Tibial nerve (tissue), 4 donors: ENCODE measurements around the gene ARPP21. TPM values are rescaled to one million over a fixed set of nuclear protein-coding genes. Genes with fewer than 3 reads are reported as not detected.

Source experiments
- DNase-seq, 2 donors: peaks; one replicate each; pipeline ENCODE4 v3.0.0-alpha.2; 2019; ENCODE audit warnings: low spot score in 2 of 2
- H3K27ac ChIP-seq, 4 donors: fragments of 200-600 bp; sonication (generic) in 3 of 4; one replicate each; pipeline ENCODE4 v1.5.1; 2017 to 2019; ENCODE audit warnings: mild to moderate bottlenecking in 1 of 4
- H3K27me3 ChIP-seq, 2 donors: fragments of 200-600 bp; sonication (generic) in 1 of 2; one replicate each; pipeline versions ENCODE4 v1.5.1 to v1.6.0; 2017 to 2019
- H3K36me3 ChIP-seq, 3 donors: fragments of 200-600 bp; sonication (generic); one replicate each; pipeline ENCODE4 v1.5.1; 2018 to 2019
- H3K4me1 ChIP-seq, 4 donors: fragments of 200-600 bp; sonication (generic) in 3 of 4; one replicate each; pipeline ENCODE4 v1.5.1; 2017 to 2019
- H3K4me3 ChIP-seq, 4 donors: fragments of 200-600 bp; sonication (generic) in 3 of 4; one replicate each; pipeline ENCODE4 v1.5.1; 2017 to 2019; ENCODE audit warnings: mild to moderate bottlenecking in 1 of 4, moderate library complexity in 1 of 4
- H3K9me3 ChIP-seq, 4 donors: fragments of 200-600 bp; sonication (generic) in 3 of 4; one replicate each; pipeline ENCODE4 v1.5.1; 2017 to 2019
- EP300 ChIP-seq, 2 donors: sonication (generic); formaldehyde crosslinking; IDR thresholded peaks; one replicate each; pipeline ENCODE4 v1.6.1; 2017; ENCODE audit warnings: antibody characterized with exemption in 2 of 2, mild to moderate bottlenecking in 1 of 2
- POLR2A ChIP-seq, 2 donors: fragments of 450-650 bp; IDR thresholded peaks; one replicate each; pipeline ENCODE4 v1.6.1; 2017; ENCODE audit warnings: antibody characterized with exemption in 2 of 2, mild to moderate bottlenecking in 2 of 2, moderate library complexity in 2 of 2
- WGBS, 2 donors: methylation state at CpG; one replicate each; pipeline ENCODE4 v1.1.5; 2018; 5-methylcytosine and 5-hydroxymethylcytosine counted together
- total RNA-seq, 4 donors: library from RNA; depleted of rRNA; stranded (reverse); fragments of >200 nt; gene quantifications; one replicate each; pipeline ENCODE4 v1.1.0, GENCODE V29; 2016
- TF ChIP-seq, protein P1 (sequence below), 5 experiments: fragments of 200-600 bp in 3 of 5; fragments of 450-650 bp in 2 of 5; sonication (generic) in 3 of 5; IDR thresholded peaks; one replicate each; pipeline ENCODE4 v1.5.1; 2016 to 2019; ENCODE audit warnings: antibody characterized with exemption in 5 of 5, mild to moderate bottlenecking in 3 of 5, moderate library complexity in 2 of 5

ARPP21 gene
- total RNA-seq, 4 donors from 2014 or later = not detected

DNA sequence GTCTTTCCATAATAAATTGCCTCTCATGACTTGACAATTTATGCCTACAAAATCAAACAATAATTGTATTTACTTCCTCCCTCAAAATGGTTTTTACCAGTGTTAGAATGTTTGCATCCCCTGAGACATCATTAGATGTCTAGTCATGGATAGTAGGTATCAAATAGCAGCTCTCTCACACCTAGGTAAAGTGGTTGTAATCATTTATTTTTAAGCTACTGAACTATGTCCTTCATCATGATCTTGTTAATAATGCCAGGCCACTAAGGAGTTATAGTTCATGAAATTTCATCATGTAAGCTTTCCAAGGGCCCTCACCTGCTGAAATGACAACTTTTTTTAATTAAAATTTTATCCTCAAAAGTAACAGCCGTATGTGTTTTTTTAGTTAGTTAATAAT lies 134.1 kb downstream of the ARPP21 start:
- Histone ChIP-seq H3K36me3 (no peaks in the 10 kb centered on the region), H3K27me3 (no peaks in the 10 kb centered on the region), H3K9me3 (no peaks in the 10 kb centered on the region), H3K27ac (no peak overlapping the region), H3K4me1 (no peaks in the 10 kb centered on the region), H3K4me3 (no peak overlapping the region)
- WGBS, 2 donors = 89 to 92% methylated on average over 1 of the region's 1 CpG
- TF ChIP-seq EP300 (IDR thresholded peaks at IDR 0.05) = no peak
- TF ChIP-seq POLR2A (IDR thresholded peaks at IDR 0.05) = no peak
- TF ChIP-seq, protein P1, sequence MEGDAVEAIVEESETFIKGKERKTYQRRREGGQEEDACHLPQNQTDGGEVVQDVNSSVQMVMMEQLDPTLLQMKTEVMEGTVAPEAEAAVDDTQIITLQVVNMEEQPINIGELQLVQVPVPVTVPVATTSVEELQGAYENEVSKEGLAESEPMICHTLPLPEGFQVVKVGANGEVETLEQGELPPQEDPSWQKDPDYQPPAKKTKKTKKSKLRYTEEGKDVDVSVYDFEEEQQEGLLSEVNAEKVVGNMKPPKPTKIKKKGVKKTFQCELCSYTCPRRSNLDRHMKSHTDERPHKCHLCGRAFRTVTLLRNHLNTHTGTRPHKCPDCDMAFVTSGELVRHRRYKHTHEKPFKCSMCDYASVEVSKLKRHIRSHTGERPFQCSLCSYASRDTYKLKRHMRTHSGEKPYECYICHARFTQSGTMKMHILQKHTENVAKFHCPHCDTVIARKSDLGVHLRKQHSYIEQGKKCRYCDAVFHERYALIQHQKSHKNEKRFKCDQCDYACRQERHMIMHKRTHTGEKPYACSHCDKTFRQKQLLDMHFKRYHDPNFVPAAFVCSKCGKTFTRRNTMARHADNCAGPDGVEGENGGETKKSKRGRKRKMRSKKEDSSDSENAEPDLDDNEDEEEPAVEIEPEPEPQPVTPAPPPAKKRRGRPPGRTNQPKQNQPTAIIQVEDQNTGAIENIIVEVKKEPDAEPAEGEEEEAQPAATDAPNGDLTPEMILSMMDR (IDR thresholded peaks at IDR 0.05) = no peak
- no peak for DNase-seq

DNA sequence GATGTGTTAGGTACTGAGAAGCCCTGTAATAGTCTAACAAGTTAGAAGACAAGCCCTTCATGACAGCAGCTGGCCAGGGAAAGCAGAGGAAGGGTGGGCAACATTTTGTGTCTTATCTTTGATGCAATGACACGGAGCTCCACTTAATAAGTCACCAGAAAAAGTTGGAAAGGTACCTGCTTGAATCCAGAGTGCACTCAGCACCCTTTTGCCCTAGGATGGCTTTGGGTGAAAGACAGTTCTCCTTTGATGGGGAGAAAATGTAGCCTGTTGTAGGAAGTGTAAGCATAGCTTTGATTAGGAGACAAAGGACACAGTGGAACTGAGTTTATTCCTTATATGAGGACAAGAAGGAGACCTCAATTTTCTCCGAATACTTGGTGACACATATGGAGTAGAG lies 137.0 kb downstream of the ARPP21 start:
- H3K27ac ChIP-seq = no peak overlapping the region
- DNase-seq = no peak
- H3K36me3 ChIP-seq = no peaks in the 10 kb centered on the region
- no peak for TF ChIP-seq POLR2A (IDR thresholded peaks at IDR 0.05)
- H3K4me3 ChIP-seq = no peak overlapping the region
- H3K9me3 ChIP-seq = no peaks in the 10 kb centered on the region
- 89 to 94% methylated on average over 2 of the region's 2 CpGs for WGBS, 2 donors
- H3K4me1 ChIP-seq = no peaks in the 10 kb centered on the region
- H3K27me3 ChIP-seq = no peaks in the 10 kb centered on the region

DNA sequence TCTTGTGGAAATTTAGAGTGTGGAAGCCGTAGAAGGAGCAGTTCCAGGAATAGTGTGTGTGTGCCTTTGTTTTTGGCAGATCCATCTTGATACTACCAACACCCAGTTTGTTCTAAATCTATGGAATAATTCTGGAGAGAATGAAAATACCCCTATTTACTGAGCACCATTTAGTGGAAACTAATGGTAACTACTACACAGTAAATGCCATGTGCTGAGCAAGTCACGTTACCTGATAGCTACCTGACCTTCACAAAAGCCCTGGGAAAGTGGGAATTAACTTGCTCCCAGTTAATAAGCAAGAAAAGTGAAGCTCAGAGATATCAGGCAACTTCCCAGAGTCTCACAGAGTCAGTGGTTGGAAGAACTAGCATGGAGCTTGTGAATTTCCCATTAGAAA lies 137.7 kb downstream of the ARPP21 start:
- no peak for DNase-seq
- no peak overlapping the region for H3K4me3 ChIP-seq
- H3K4me1 ChIP-seq = no peaks in the 10 kb centered on the region
- H3K27ac ChIP-seq = no peak overlapping the region
- 85 to 90% methylated on average over 2 of the region's 2 CpGs for WGBS, 2 donors
- no peaks in the 10 kb centered on the region for H3K27me3 ChIP-seq
- no peaks in the 10 kb centered on the region for H3K36me3 ChIP-seq
- H3K9me3 ChIP-seq = no peaks in the 10 kb centered on the region
- TF ChIP-seq POLR2A (IDR thresholded peaks at IDR 0.05) = no peak

DNA sequence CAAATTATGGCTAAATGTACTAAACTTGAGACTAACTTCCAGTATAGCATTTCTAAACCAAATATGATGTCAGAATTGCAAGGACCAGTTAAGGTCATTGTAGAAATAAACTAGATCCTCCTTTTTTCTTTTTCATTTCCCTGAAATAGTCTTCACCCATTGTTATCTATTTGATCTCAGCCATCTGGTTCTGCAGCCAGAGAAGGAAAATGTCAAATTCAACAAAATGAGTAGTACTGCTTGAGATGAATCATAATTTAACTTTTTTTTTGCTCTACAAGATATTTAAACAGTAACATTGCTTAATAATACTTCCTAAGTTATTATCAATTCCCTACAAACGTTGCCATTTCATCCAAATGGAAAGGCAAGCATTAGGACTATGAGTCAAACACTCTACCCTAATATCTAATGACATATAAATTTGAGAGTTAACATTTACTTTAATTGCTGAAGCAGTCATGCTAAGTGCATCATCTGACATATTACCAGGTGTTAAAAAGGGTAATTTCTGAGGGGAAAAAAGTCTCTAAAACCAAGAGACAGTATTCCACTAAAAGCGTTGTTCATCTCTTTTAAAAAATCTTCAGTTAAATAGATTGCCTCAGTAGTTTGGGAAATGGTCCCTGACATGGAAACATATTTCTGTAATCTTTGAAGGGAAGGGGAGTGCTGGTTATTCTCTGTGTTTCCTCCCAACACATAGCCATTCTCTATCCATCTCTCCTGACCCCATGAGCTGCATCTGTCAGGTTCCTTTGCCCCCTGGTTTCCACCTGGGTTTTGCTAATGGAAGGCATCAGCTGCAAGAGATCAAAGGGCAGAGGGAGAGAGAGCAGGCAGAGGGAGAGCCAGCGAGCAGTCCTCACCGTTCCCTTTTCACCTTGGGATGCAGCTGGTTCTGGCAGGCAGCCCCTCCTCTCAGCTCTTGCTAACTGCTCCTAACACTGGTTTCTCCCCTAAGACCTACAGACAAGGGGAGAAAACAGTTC lies 138.5 kb downstream of the ARPP21 start:
- H3K4me1 ChIP-seq = no peaks in the 10 kb centered on the region
- WGBS, 2 donors = 47 to 64% methylated on average over 4 of the region's 4 CpGs
- H3K4me3 ChIP-seq = no peak overlapping the region
- no peak overlapping the region for H3K27ac ChIP-seq
- H3K9me3 ChIP-seq = no peaks in the 10 kb centered on the region
- no peak for DNase-seq
- H3K36me3 ChIP-seq = no peaks in the 10 kb centered on the region
- TF ChIP-seq POLR2A (IDR thresholded peaks at IDR 0.05) (no peak), EP300 (IDR thresholded peaks at IDR 0.05) (no peak)
- TF ChIP-seq, protein P1 (IDR thresholded peaks at IDR 0.05) = no peak
- no peaks in the 10 kb centered on the region for H3K27me3 ChIP-seq

DNA sequence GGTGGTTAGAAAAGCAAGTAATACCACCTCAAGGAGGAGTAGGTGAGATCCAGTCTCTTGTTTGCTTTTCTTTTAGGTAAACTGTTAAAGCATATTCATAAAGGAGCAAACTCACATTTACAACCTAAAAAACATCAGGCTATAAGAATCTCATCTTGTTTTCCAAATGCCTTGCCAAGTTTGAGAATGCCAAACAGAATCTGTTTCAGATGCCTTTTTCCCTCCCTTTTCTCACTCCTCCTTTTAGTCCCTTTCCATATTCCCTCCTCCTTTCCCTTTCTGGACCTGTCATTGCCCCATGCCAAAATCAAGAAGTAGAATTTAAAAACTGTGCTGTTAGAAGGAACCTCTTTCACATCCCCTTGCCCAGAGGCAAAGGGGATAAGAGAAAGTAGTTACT lies 140.3 kb downstream of the ARPP21 start:
- Histone ChIP-seq H3K9me3 (no peaks in the 10 kb centered on the region), H3K27ac (no peak overlapping the region), H3K4me3 (no peak overlapping the region), H3K27me3 (no peaks in the 10 kb centered on the region), H3K4me1 (no peaks in the 10 kb centered on the region), H3K36me3 (no peaks in the 10 kb centered on the region)
- DNase-seq = no peak
- TF ChIP-seq, protein P1 (IDR thresholded peaks at IDR 0.05) = no peak
- TF ChIP-seq POLR2A (IDR thresholded peaks at IDR 0.05) (no peak), EP300 (IDR thresholded peaks at IDR 0.05) (no peak)

DNA sequence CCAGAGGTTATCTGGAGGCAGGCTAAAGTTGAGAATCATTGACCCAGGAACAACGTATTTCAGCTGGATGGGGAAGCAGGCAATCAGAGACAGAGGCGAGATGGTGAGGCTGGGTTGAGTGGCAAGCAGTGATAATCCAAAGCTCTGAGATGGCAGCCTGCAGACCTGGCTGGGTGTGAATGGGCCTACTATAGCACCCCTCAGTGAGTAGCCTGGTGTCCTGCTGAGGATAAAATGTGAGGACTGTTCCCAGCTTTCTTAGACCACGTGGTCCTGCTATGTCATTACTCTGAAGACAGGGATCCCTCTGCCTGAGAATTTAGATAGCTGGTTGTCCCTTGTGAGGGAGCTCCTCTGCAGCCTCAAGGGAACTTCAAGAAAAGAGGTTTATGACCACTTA lies 141.5 kb downstream of the ARPP21 start:
- Histone ChIP-seq H3K4me3 (no peak overlapping the region), H3K4me1 (no peaks in the 10 kb centered on the region), H3K36me3 (no peaks in the 10 kb centered on the region), H3K27ac (no peak overlapping the region), H3K9me3 (no peaks in the 10 kb centered on the region), H3K27me3 (no peaks in the 10 kb centered on the region)
- 41 to 49% methylated on average over 3 of the region's 3 CpGs for WGBS, 2 donors
- no peak for DNase-seq
- TF ChIP-seq, protein P1 (IDR thresholded peaks at IDR 0.05) = no peak
- TF ChIP-seq EP300 (IDR thresholded peaks at IDR 0.05) (no peak), POLR2A (IDR thresholded peaks at IDR 0.05) (no peak)
